A673 (cell line): ENCODE data around the gene RUNDC1.

Experiments
- CTCF ChIP-seq: fragments of 300-800, 200-600 bp; sonication (generic); conservative IDR thresholded peaks from 2 replicates; pipeline ENCODE4 v1.5.1; 2017; ENCODE audit warnings: low read depth, mild to moderate bottlenecking, antibody characterized with exemption, low read length, moderate library complexity, mixed read lengths
- EZH2 ChIP-seq: fragments of 200-600 bp; sonication (generic); IDR thresholded peaks from 2 replicates; pipeline ENCODE4 v1.6.1; 2017; ENCODE audit warnings: borderline replicate concordance, low read depth, mild to moderate bottlenecking, mixed read lengths, antibody characterized with exemption, low read length; ENCODE audit not compliant: poor library complexity, severe bottlenecking

GRCh38 chr17:42997390-42997983 is 17.1 kb downstream of the RUNDC1 start:
- TF ChIP-seq CTCF, result no peak
- TF ChIP-seq EZH2, result no peak
